K562 (cell line): ENCODE results near the gene AKAP12. TPM values are rescaled to one million over a fixed set of nuclear protein-coding genes. Genes with fewer than 3 reads are reported as not detected.

Experiments
- ATAC-seq: fragments of 200-7000 bp; cut with Tn5 transposase; 3 replicates; pipeline ENCODE4 v1.9.1; 2020; ENCODE audit warnings: moderate library complexity
- BruUV-seq: library from RNA; stranded (reverse); fragments of 400-500 nt; replicated peaks from 2 replicates; lab custom pipeline; 2021; lab: Mats Ljungman, UMichigan
- CTCF ChIA-PET: fragments of 300-600 bp; formaldehyde crosslinking; extraction: SDS; loops from one replicate; lab custom pipeline; 2021; ENCODE audit warnings: low intra/inter-chr PET ratio; lab: Yijun Ruan, JAX
- POLR2A ChIA-PET: fragments of 300-600, 350-650 bp; sonication (Branson Sonifier 250); formaldehyde crosslinking; extraction: SDS; loops from one replicate; lab custom pipeline; 2021; ENCODE audit warnings: antibody characterized with exemption, inconsistent platforms; lab: Yijun Ruan, JAX
- DNase-seq, 4 experiments: peaks; one replicate each; pipeline versions ENCODE4 v3.0.0 to v3.0.0-alpha.2; 2011 to 2018; ENCODE audit warnings: low spot score in 3 of 4, mixed read lengths in 3 of 4; ENCODE audit errors: extremely low read depth in 1 of 4
- FAIRE-seq: peaks from 2 replicates; lab custom pipeline; 2011; peaks lifted over from hg19 to GRCh38; lab: Jason Lieb, UNC
- H2AFZ ChIP-seq: 2 replicates; pipeline ENCODE4 v1.6.0; 2011; ENCODE audit warnings: low read depth, low read length, control low read depth, inconsistent platforms
- H3K27ac ChIP-seq: fragments of 200-600 bp; 3 replicates; pipeline ENCODE4 v1.8.0; 2011; ENCODE audit warnings: low read depth, mild to moderate bottlenecking, control low read depth, inconsistent platforms, low read length, moderate library complexity, mixed read lengths; ENCODE audit errors: extremely low read depth
- H3K27me3 ChIP-seq, 2 experiments: fragments of 300-600 bp in 1 of 2; 2 replicates in 1 of 2; 3 replicates in 1 of 2; pipeline versions ENCODE4 v1.6.0 to v1.8.0; 2011; ENCODE audit warnings: inconsistent platforms in 2 of 2, low read length in 2 of 2, mild to moderate bottlenecking in 1 of 2, mixed read lengths in 1 of 2, moderate library complexity in 1 of 2; ENCODE audit not compliant: control insufficient read depth in 2 of 2, insufficient read depth in 2 of 2
- H3K36me3 ChIP-seq: fragments of 300-600 bp; 3 replicates; pipeline ENCODE4 v1.8.0; 2011; ENCODE audit warnings: mild to moderate bottlenecking, low read length, inconsistent platforms; ENCODE audit not compliant: control insufficient read depth, insufficient read depth
- H3K4me1 ChIP-seq, 2 experiments: fragments of 200-600 bp in 1 of 2; replicated peaks in 1 of 2; 2 replicates in 1 of 2; 3 replicates in 1 of 2; pipeline versions ENCODE4 v1.5.1 to v1.8.0; 2011; ENCODE audit warnings: inconsistent platforms in 2 of 2, low read length in 2 of 2, mild to moderate bottlenecking in 1 of 2, mixed read lengths in 1 of 2, moderate library complexity in 1 of 2; ENCODE audit not compliant: control insufficient read depth in 2 of 2, insufficient read depth in 2 of 2
- H3K4me2 ChIP-seq: 2 replicates; pipeline ENCODE4 v1.6.1; 2011; ENCODE audit warnings: low read length, control low read depth, inconsistent platforms, mixed read lengths; ENCODE audit not compliant: insufficient read depth
- H3K4me3 ChIP-seq: fragments of 200-600 bp; sonication (generic), shearing (Covaris generic); 2 replicates; pipeline ENCODE4 v1.5.1; 2016; ENCODE audit warnings: control low read depth, inconsistent platforms
- H3K79me2 ChIP-seq: fragments of 200-600 bp; 3 replicates; pipeline ENCODE4 v1.8.0; 2011; ENCODE audit warnings: low read length, inconsistent platforms; ENCODE audit not compliant: control insufficient read depth, insufficient read depth
- H3K9ac ChIP-seq, 2 experiments: 2 replicates each; pipeline versions ENCODE4 v1.6.0 to v1.6.1; 2011; ENCODE audit warnings: low read depth in 2 of 2, low read length in 2 of 2, control low read depth in 1 of 2, inconsistent platforms in 1 of 2, mild to moderate bottlenecking in 1 of 2, mixed read lengths in 1 of 2; ENCODE audit not compliant: insufficient read depth in 1 of 2
- H3K9me1 ChIP-seq: one replicate; pipeline ENCODE4 v1.6.0; 2011; ENCODE audit warnings: inconsistent platforms, mild to moderate bottlenecking, low read length, moderate library complexity; ENCODE audit not compliant: control insufficient read depth, insufficient read depth
- H3K9me3 ChIP-seq: replicated peaks from 2 replicates; pipeline ENCODE4 v1.5.1; 2011; ENCODE audit warnings: low read depth, low read length, inconsistent platforms; ENCODE audit not compliant: control insufficient read depth, insufficient read depth
- H4K20me1 ChIP-seq: replicated peaks from 2 replicates; pipeline ENCODE4 v1.6.1; 2011; ENCODE audit warnings: low read length, inconsistent platforms, mixed read lengths; ENCODE audit not compliant: control insufficient read depth, insufficient read depth
- ASH1L ChIP-seq: fragments of 450-650 bp; IDR thresholded peaks from 2 replicates; pipeline ENCODE4 v1.6.1; 2018; ENCODE audit warnings: borderline replicate concordance, mild to moderate bottlenecking, low read depth; ENCODE audit not compliant: partially characterized antibody
- CBX2 ChIP-seq: fragments of 200-600 bp; sonication (generic); IDR thresholded peaks from one replicate; pipeline ENCODE4 v1.6.1; 2012; ENCODE audit warnings: mild to moderate bottlenecking, low read length, inconsistent platforms; ENCODE audit not compliant: insufficient read depth, poor library complexity, severe bottlenecking
- GTF2E2 ChIP-seq: fragments of 200-800 bp; sonication (Bioruptor generic); IDR thresholded peaks from 2 replicates; pipeline ENCODE4 v1.6.1; 2016; ENCODE audit warnings: missing genetic modification characterization, missing compliant biosample characterization
- HMG20B ChIP-seq: fragments of 250-450 bp; sonication (Bioruptor Pico); IDR thresholded peaks from 2 replicates; pipeline ENCODE4 v1.5.0; 2021; ENCODE audit warnings: mild to moderate bottlenecking
- KLF1 ChIP-seq: fragments of 450-650 bp; IDR thresholded peaks from 2 replicates; pipeline ENCODE4 v1.6.1; 2016; ENCODE audit warnings: missing genetic modification characterization, missing compliant biosample characterization
- MCM2 ChIP-seq: fragments of 450-650 bp; IDR thresholded peaks from 2 replicates; pipeline ENCODE4 v1.6.1; 2017; ENCODE audit warnings: low read depth, mild to moderate bottlenecking
- NCOA2 ChIP-seq, 2 experiments: fragments of 450-650 bp; IDR thresholded peaks; 2 replicates each; pipeline ENCODE4 v1.6.1; 2018; ENCODE audit warnings: mild to moderate bottlenecking in 2 of 2, moderate library complexity in 1 of 2; ENCODE audit not compliant: partially characterized antibody in 2 of 2
- NKRF ChIP-seq: fragments of 450-650 bp; IDR thresholded peaks from 2 replicates; pipeline ENCODE4 v1.6.1; 2016; ENCODE audit warnings: borderline replicate concordance
- POLR2AphosphoS2 ChIP-seq: IDR thresholded peaks from 2 replicates; pipeline ENCODE4 v1.6.1; 2012; ENCODE audit warnings: low read length, improper control_type of control experiment
- POLR3A ChIP-seq: IDR thresholded peaks from 2 replicates; pipeline ENCODE4 v1.6.1; 2011; ENCODE audit warnings: borderline replicate concordance, mild to moderate bottlenecking, moderate library complexity; ENCODE audit not compliant: insufficient read length, insufficient read depth; ENCODE audit errors: extremely low read depth
- SNRNP70 ChIP-seq: fragments of 200-400 bp; formaldehyde crosslinking; optimal IDR thresholded peaks from 2 replicates; pipeline ENCODE3; 2017; ENCODE audit warnings: low read depth, low read length
- TEAD1 ChIP-seq, 2 experiments: fragments of 450-650 bp in 1 of 2; sonication (generic) in 1 of 2; formaldehyde crosslinking; IDR thresholded peaks; 2 replicates each; pipeline versions ENCODE4 v1.4.0 to v1.8.0; 2020 to 2022; ENCODE audit warnings: mild to moderate bottlenecking in 2 of 2, missing genetic modification reagents in 1 of 2
- ZNF23 ChIP-seq: fragments of 250-450 bp; sonication (Bioruptor Pico); IDR thresholded peaks from 2 replicates; pipeline ENCODE4 v1.4.0; 2020; ENCODE audit warnings: mild to moderate bottlenecking
- ZNF239 ChIP-seq: fragments of 250-450 bp; sonication (Bioruptor Pico); IDR thresholded peaks from 2 replicates; pipeline ENCODE4 v1.4.0; 2020; ENCODE audit warnings: mild to moderate bottlenecking
- ZNF436 ChIP-seq: fragments of 250-450, 450-650 bp; sonication (Bioruptor Pico); formaldehyde crosslinking; IDR thresholded peaks from 2 replicates; pipeline ENCODE4 v1.7.0; 2020; ENCODE audit warnings: mild to moderate bottlenecking
- ZNF561 ChIP-seq: fragments of 450-650 bp; formaldehyde crosslinking; conservative IDR thresholded peaks from 2 replicates; pipeline ENCODE4 v1.4.0; 2020; ENCODE audit warnings: mild to moderate bottlenecking, moderate library complexity
- ZNF584 ChIP-seq: fragments of 200-800 bp; sonication (Bioruptor generic); IDR thresholded peaks from 2 replicates; pipeline ENCODE4 v1.6.1; 2016; ENCODE audit warnings: low read depth, mild to moderate bottlenecking, missing genetic modification characterization, missing compliant biosample characterization
- ZNF79 ChIP-seq: fragments of 250-450 bp; sonication (Bioruptor Pico); IDR thresholded peaks from 2 replicates; pipeline ENCODE4 v1.4.0; 2020; ENCODE audit warnings: low read depth, mild to moderate bottlenecking, moderate library complexity
- WGBS: fragments of 100-300 bp; shearing (Covaris generic); methylation state at CpG from one replicate; pipeline ENCODE4 v1.1.6; 2016; ENCODE audit warnings: low coverage, mixed read lengths; ENCODE audit not compliant: insufficient coverage; ENCODE audit errors: missing lambda C conversion rate; 5-methylcytosine and 5-hydroxymethylcytosine counted together
- in situ Hi-C: fragments of 300-500 bp; cut with MboI; formaldehyde crosslinking; loops from 4 replicates; pipeline ENCODE4 v1.15.0; 2018; ENCODE audit warnings: inconsistent platforms, mixed read lengths
- intact Hi-C: fragments of 100-400 bp; cut with micrococcal nuclease; formaldehyde crosslinking; loops from 2 replicates; pipeline ENCODE4 v1.14.2; 2022
- polyA plus RNA-seq, 8 experiments: library from polyadenylated mRNA; depleted of rRNA in 4 of 8; stranded (reverse) in 5 of 8; unstranded in 3 of 8; fragments of >200 nt; fragmentation: Nextera tagmentation in 2 of 8; fragmentation: Illumina TruSeq in 1 of 8; extraction: Ambion mirVana in 2 of 8; extraction: Trizol in 1 of 8; gene quantifications; 2 replicates each; pipeline versions ENCODE4 v1.2.1 to v1.2.3, GENCODE V29; 2011 to 2014; ENCODE audit warnings: inconsistent platforms in 1 of 8, missing spikeins in 1 of 8
- total RNA-seq, 7 experiments: library from RNA; depleted of rRNA in 6 of 7; stranded (reverse); fragments of >200 nt in 6 of 7; fragmentation: Illumina TruSeq in 2 of 7; extraction: Trizol in 2 of 7; gene quantifications; 2 replicates each; pipeline versions ENCODE4 v1.2.1 to v1.2.3, GENCODE V29; 2011 to 2021; ENCODE audit warnings: low replicate concordance in 1 of 7
- TF ChIP-seq, protein P1 (sequence below): IDR thresholded peaks from 2 replicates; pipeline ENCODE4 v1.6.1; 2014; ENCODE audit warnings: antibody characterized with exemption

AKAP12 gene
- total and polyA plus RNA-seq, 9 of the 15 experiments (the other 6 are each of a cell fraction or from before 2014, with no cell fraction given) = 0.08 to 2.0 (median 0.62) TPM

- Histone ChIP-seq H3K4me3 (no peak overlapping the region), H3K9ac (no peak overlapping the region), H3K9me3 (no peaks in the 10 kb centered on the region), H3K4me2 (no peak overlapping the region), H3K4me1 (no peaks in the 10 kb centered on the region), H3K27me3 (peaks cover 14 to 41% of the 10 kb centered on the region in 2 experiments), H2AFZ (no peak overlapping the region), H4K20me1 (no peaks in the 10 kb centered on the region), H3K79me2 (no peaks in the 10 kb centered on the region), H3K9me1 (no peaks in the 10 kb centered on the region), H3K27ac (no peak overlapping the region), H3K36me3 (no peaks in the 10 kb centered on the region)
- in situ Hi-C loops = no loop called here
- BruUV-seq = no TSS peak
- ATAC-seq (no peak), FAIRE-seq (no peak), DNase-seq (no peak)
- POLR2A ChIA-PET = no interaction called here
- 4% methylated on average over 1 of the region's 1 CpG for WGBS
- intact Hi-C loops = no loop called here
- CTCF ChIA-PET = no interaction called here
- no peak for TF ChIP-seq TEAD1 (CRISPR knock-in tag; IDR thresholded peaks at IDR 0.05)
- TF ChIP-seq SNRNP70 = no peak
- TF ChIP-seq, protein P1, sequence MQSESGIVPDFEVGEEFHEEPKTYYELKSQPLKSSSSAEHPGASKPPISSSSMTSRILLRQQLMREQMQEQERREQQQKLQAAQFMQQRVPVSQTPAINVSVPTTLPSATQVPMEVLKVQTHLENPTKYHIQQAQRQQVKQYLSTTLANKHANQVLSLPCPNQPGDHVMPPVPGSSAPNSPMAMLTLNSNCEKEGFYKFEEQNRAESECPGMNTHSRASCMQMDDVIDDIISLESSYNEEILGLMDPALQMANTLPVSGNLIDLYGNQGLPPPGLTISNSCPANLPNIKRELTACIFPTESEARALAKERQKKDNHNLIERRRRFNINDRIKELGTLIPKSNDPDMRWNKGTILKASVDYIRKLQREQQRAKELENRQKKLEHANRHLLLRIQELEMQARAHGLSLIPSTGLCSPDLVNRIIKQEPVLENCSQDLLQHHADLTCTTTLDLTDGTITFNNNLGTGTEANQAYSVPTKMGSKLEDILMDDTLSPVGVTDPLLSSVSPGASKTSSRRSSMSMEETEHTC = no peak
- no peak for TF ChIP-seq GTF2E2 (tag)
- no peak for TF ChIP-seq POLR3A
- TF ChIP-seq ZNF79 (CRISPR knock-in tag) = no peak
- no peak for TF ChIP-seq HMG20B (CRISPR knock-in tag)
- no peak for TF ChIP-seq NCOA2 (IDR thresholded peaks at IDR 0.05; ENCODE audit: partially characterized antibody in 2 of 2)
- TF ChIP-seq MCM2 = no peak
- no peak for TF ChIP-seq ZNF239
- TF ChIP-seq POLR2AphosphoS2 = no peak
- TF ChIP-seq ZNF23 (CRISPR knock-in tag) = no peak
- no peak for TF ChIP-seq CBX2
- TF ChIP-seq ZNF584 (CRISPR knock-in tag) = no peak
- no peak for TF ChIP-seq NKRF
- no peak for TF ChIP-seq ASH1L
- TF ChIP-seq ZNF561 (CRISPR knock-in tag) = no peak
- TF ChIP-seq KLF1 (tag) = no peak
- no peak for TF ChIP-seq ZNF436 (CRISPR knock-in tag)
Observed at GRCh38 chr6:151199991-151200390, 39.8 kb upstream of the AKAP12 start.
